GM19438 (cell line): ENCODE measurements around the gene TSPAN15.

Experiments
- ATAC-seq: cut with Tn5 transposase; IDR thresholded peaks from one replicate; pipeline ENCODE4 v1.9.1; 2021; ENCODE audit warnings: low read depth; ENCODE audit not compliant: unreplicated experiment

The TSPAN15 gene

DNA sequence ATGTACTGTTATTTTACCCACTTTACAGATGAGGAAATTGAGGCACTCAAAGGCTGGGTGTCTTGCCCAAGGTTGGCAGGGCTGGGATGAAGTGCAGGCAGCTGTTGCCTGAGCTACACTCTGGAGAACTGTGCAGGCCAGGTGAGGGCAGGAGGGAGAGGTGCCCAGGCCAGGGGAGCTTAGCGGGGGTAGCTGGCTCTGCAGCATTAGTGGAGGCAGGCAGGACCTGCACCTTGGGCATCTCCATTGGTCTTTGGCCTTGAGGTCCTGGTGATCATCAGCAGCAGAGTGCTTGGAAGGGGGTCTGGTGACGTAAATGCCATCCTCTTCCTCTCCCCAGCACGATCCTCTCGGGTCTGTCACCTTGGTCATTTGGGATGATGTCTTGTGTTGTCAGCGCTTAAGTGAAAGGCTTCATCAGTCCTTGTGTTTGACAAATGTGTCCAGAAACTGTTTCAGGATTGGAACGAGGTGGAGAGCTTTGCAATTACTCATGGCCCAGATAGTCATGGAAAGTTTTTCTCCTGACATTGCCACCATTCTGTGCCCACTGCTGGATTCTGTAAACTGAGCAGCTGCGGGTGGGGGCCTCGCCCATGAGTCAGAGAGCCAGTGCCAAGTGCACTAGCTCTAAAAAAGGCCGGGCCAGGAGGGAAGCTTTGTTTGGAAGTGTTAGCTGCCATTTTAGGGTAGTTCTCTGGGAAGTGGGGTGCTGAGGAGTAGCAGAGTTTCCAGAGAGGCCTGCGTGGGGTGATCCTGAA lies 47.6 kb downstream of the TSPAN15 start:
- no peak for ATAC-seq

- no peak for ATAC-seq
Observed at GRCh38 chr10:69499726-69500689, 48.7 kb downstream of the TSPAN15 start.

DNA sequence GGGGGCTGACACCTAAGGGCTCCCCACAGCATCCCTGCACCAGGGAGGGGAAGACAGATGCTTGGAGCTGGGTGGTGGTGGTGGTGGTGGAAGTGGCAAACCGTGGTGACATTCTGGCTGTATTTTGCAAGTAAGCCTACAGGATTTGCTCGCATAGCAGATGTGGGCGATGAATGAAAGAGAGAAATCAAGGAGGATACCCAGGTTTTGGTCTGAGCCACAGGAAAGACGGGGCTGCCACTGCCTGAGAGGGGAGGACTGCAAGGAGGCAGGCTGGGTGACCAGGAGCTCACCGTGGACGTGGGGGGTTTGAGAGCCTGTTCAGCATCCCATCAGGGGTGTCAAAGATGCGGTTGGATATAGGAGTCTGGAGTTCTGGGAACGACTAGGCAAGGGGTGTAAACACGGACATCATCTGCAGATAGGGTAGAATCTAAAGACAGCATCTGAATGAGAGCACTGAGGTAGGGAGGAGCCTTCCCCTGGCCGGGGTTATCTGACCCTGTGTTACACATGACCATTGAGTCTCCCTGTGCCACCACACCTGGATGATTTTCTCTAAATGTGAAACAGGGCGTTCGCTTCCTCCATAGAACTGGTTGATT lies 49.7 kb downstream of the TSPAN15 start:
- ATAC-seq = no peak

GRCh38 chr10:69501657-69502056 lies 50.4 kb downstream of the TSPAN15 start:
- ATAC-seq = no peak

DNA sequence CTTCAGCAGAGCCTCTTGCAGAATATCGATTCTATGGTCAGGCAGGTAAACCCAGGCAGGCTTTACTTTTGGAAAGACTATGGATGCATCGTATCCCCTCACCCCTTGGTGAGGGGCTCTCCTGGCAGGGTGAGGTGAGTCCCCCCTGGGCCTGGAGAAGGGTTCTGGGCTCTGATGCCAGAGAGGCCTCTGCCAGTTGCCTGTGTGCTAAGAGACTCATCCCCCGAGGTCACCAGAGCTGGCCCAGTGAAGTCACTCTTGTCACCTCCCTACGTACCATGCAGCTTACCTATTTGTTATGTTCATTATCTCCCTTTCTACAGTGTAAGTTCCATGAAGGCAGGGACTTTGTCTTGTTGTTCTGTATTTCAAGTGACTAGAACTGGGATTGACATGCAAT lies 51.3 kb downstream of the TSPAN15 start:
- ATAC-seq = no peak

DNA sequence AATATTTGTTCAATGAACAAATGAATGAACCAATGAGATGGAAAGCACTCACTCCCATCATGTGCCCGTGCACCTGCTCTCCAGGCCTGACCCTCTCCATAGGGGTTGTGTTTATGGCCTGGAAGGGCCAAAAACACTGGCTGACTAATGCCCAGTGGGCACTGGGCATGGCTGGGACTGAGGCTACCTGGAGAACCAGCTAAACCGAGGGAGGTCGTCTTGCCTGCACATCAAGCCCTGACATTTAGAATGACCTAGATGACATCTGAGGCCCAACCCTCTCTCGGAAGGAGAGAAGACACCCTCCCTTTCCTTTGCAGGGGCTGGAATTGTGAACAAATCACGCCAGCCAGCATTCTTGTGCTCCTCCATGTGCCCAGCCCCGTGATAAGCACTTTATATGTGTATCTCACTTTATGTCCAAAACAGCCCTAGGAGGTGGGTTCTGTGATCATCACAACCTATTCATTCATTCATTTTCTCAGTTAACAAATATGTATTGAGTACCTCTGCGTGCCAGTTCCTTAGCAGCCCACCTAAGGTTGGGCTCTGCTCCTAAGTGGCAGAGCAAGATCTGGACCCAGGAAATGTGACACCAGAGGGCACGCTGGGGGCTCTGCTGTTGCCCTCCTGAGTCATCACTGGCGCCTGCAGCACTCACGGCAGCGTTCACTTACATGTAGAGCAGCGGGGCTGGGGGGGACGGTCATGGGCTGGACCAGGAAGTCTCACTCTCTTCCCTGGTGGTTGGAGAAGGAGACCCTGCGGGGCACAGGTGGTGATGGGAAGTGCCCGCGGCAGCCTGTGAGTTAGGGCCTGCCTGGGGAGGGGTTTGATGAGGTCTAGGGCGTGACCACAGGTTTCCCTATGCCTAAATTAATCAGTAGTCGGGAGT lies 52.0 kb downstream of the TSPAN15 start:
- ATAC-seq = no peak

DNA sequence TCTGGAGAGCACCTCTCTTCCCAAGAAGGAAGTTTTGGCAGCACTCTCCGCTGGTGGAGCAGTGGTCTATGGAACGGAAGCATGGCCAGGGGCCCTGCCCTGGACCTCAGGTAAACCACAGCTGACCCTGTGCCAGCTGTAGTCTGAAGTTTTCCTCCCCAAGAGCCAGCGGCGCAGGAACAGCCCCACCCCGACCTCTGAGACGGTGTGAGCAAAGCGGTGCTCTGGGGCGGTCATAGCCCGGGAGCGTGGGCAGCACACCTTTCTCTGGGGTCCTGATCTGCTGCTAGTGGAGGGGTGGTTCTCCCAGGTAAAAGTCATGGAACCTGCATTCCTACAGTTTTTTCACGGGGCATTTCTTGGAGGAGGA lies 52.6 kb downstream of the TSPAN15 start:
- ATAC-seq = no peak

GRCh38 chr10:69504576-69505250 lies 53.4 kb downstream of the TSPAN15 start:
- ATAC-seq = no peak

GRCh38 chr10:69505636-69506318 lies 54.5 kb downstream of the TSPAN15 start:
- ATAC-seq = no peak

DNA sequence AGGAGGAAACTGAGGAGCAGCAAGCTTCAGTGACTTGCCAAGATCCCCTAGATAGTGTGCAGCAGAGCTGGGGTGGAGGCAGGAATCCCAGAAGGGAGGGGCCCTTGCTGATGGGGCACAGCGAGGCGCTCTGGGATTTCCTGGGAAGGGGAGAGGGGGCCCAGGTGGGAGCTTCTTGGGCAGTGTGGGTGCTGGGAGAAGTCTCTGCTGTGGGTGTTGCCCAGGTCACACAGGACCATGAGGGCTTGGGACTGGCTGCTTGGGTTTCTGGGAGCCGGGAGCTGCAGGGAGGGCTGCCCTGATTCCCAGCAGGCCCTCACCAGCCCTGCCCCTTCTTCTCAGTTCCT lies 55.2 kb downstream of the TSPAN15 start:
- no peak for ATAC-seq

DNA sequence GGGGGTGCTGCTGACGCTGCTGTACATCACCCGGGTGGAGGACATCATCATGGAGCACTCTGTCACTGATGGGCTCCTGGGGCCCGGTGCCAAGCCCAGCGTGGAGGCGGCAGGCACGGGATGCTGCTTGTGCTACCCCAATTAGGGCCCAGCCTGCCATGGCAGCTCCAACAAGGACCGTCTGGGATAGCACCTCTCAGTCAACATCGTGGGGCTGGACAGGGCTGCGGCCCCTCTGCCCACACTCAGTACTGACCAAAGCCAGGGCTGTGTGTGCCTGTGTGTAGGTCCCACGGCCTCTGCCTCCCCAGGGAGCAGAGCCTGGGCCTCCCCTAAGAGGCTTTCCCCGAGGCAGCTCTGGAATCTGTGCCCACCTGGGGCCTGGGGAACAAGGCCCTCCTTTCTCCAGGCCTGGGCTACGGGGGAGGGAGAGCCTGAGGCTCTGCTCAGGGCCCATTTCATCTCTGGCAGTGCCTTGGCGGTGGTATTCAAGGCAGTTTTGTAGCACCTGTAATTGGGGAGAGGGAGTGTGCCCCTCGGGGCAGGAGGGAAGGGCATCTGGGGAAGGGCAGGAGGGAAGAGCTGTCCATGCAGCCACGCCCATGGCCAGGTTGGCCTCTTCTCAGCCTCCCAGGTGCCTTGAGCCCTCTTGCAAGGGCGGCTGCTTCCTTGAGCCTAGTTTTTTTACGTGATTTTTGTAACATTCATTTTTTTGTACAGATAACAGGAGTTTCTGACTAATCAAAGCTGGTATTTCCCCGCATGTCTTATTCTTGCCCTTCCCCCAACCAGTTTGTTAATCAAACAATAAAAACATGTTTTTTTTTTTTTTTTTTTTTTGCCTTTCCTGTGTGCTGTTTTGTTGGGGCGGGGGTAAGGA lies 55.8 kb downstream of the TSPAN15 start:
- no peak for ATAC-seq

- ATAC-seq = no peak
Observed at GRCh38 chr10:69508738-69509340, 57.6 kb downstream of the TSPAN15 start.

DNA sequence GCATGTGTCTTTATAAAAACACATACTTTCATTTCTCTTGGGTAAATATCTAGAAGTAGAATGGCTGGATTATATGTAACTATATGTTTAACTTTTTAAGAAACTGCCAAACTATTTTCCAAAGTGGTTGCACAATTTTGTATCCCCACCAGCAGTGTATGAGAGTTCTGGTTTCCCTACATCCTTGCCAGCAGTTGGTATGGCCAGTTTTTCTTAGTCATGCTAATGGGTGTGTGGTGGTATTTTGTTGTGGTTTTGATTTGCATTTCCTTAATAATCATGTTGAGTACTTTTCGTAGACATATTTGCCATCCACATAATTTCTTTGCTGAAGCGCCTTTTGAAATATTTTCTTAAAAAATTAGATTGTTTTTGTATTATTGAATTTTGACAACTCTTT lies 61.6 kb downstream of the TSPAN15 start:
- no peak for ATAC-seq

DNA sequence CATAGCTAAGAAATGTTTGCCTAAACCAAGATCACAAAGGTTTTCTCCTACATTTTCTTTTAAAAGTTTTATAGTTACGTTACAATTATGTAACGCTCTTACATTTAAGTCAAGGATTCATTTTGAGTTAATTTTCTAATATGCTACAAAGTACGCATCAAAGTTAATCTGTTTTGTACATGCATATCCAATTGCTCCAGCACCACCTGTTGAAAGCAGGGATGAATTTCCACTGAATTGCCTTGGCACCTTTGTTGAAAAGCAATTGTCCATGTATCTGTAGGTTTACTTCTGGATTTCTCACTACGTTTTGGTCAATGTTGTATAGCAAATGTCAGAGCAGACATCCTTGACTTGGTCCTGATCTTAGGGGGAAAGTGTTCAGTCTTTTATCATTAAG lies 62.4 kb downstream of the TSPAN15 start:
- ATAC-seq = no peak

DNA sequence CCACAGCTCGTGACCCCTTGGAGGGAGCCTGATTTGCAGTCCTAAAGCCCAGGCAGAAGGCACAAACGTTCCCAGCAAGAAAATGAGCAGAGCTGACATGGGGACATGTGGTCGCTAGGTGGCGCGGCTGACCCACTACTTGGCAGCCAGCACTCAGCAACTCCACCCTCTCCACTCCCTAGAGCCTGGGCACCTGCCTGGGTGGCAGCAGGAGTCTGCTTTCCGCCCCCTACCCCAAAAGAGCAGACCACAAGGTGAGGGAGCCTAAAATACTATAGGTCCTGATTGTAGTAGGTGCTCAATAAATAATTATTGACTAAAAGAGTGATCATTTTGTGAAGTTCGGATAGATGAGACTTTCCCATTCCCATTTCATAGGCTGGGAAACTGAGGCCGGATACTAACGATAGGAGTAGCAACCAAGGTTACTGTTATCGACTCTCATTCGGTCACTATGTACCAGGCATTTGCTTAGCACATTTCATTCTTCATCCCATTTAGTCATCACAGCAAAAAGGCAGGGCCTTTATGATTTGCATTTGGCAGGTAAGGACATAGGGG lies 64.5 kb downstream of the TSPAN15 start:
- no peak for ATAC-seq

GRCh38 chr10:69516316-69516715 lies 65.1 kb downstream of the TSPAN15 start:
- ATAC-seq = no peak

DNA sequence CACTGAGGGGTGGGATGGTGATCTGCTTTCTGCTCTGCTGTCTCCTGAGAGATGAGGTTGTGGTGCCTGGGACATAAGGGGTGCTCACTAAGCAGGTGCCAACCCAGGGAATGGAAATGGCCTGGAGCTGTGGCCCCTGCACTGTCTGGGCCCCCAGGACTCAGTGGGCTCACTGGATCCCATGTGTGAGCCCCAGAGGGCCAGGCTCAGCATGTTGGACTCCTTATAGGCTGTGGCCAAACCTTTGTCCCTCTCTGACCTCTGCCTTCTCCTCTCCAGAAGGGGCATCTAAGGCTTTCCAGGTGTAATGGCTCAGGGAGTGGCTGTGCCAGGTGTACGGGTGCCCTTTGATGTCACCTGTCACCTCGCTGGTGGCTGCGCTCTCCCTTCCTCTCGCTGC lies 65.5 kb downstream of the TSPAN15 start:
- ATAC-seq = no peak
